Esophagus muscularis mucosa (tissue), 4 donors: ENCODE data around the gene USP4.

Experiments used
- EP300 ChIP-seq: sonication (generic); formaldehyde crosslinking; IDR thresholded peaks from one replicate; pipeline ENCODE4 v1.6.1; 2017; ENCODE audit warnings: antibody characterized with exemption
- POLR2A ChIP-seq: fragments of 450-650 bp; IDR thresholded peaks from one replicate; pipeline ENCODE4 v1.6.1; 2017; ENCODE audit warnings: antibody characterized with exemption, moderate library complexity, mild to moderate bottlenecking, low read depth
- POLR2AphosphoS5 ChIP-seq, 2 donors: sonication (generic); formaldehyde crosslinking; IDR thresholded peaks; one replicate each; pipeline ENCODE4 v1.6.1; 2017; ENCODE audit warnings: antibody characterized with exemption in 2 of 2
- TF ChIP-seq, protein P1 (sequence below), 3 experiments: fragments of 200-600 bp in 2 of 3; fragments of 450-650 bp in 1 of 3; sonication (generic) in 2 of 3; IDR thresholded peaks; one replicate each; pipeline ENCODE4 v1.5.1; 2017 to 2019; ENCODE audit warnings: antibody characterized with exemption in 3 of 3, mild to moderate bottlenecking in 2 of 3, moderate library complexity in 1 of 3

DNA sequence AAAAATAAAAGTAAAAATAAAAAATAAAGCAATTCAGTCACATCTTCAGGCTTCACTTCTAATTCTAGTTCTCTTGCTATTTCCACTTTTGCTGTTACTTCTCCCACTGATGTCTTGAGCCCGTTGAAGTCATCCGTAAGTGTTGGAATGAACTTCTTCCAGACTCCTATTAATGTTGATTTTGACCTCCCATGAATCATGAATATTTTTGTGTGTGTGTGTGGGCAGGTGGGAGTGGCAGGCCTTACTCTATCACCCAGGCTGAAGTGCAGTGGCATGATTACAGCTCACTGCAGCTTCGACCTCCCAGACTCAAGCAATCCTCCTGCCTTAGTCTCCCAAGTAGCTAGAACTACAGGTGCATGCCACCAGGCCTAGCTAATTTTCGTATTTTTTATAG is 10.7 kb downstream of the USP4 start:
- no peak for TF ChIP-seq POLR2A
- TF ChIP-seq, protein P1, sequence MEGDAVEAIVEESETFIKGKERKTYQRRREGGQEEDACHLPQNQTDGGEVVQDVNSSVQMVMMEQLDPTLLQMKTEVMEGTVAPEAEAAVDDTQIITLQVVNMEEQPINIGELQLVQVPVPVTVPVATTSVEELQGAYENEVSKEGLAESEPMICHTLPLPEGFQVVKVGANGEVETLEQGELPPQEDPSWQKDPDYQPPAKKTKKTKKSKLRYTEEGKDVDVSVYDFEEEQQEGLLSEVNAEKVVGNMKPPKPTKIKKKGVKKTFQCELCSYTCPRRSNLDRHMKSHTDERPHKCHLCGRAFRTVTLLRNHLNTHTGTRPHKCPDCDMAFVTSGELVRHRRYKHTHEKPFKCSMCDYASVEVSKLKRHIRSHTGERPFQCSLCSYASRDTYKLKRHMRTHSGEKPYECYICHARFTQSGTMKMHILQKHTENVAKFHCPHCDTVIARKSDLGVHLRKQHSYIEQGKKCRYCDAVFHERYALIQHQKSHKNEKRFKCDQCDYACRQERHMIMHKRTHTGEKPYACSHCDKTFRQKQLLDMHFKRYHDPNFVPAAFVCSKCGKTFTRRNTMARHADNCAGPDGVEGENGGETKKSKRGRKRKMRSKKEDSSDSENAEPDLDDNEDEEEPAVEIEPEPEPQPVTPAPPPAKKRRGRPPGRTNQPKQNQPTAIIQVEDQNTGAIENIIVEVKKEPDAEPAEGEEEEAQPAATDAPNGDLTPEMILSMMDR (IDR thresholded peaks at IDR 0.05), result no peak
- no peak for TF ChIP-seq POLR2AphosphoS5 (IDR thresholded peaks at IDR 0.05)
- TF ChIP-seq EP300, result no peak
